Measurements from ENCODE around the gene KRT83.

DNA sequence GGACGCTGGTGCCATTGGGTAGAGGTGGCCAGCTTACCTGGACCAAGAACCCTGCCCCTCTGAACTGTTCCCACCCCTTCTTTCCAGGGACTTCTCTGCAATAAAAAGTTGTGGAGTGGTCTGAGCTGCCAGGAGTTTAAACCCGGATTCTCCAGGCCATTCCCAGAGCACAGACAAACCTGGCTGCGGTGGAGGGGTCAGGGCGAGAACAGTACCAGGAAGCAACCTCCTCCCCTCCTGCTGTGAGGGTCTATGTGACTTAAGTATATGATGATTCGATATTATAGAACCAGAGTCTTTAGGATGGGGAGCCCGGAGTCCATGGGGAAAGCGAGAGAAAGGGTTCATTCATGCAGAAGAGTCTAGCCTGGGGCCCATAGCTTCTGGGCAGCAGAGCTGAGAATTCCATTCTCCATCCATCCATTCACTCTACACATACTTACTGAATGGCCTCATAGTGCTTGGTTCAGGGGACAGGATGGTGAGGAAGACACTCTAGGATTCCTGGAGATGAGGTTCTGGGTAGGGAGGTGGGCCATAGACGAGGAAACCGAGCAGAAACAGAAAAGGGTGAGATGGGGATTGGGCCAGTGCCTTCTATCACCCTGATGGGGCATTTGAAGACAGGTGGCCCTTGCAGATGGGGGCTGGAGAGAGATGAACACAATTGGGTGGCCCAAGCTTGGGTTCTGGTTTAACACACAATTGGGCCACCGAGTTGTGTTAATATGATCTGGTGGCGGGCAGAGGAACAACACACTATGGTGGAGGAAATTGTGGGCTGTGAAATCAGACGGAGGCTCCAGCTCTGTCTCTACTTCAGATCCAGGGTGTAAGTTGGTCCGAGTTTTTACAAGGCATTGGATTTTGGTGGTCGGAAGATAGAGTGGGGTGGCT, 41.5 kb downstream of the KRT83 start:
- TF ChIP-seq EZH2 (IDR thresholded peaks at IDR 0.05): no peak
- TF ChIP-seq POLR2AphosphoS5 (IDR thresholded peaks at IDR 0.05; ENCODE audit: borderline replicate concordance, low read depth, low read length): no peak
